Rectal smooth muscle tissue (tissue), 1 donor: ENCODE measurements around the gene NFKBIL1.

Experiments
- H3K27ac ChIP-seq: one replicate; pipeline ENCODE4 v1.7.0; 2013; ENCODE audit warnings: low read depth, low read length, inconsistent platforms
- H3K27me3 ChIP-seq: one replicate; pipeline ENCODE4 v1.7.0; 2013; ENCODE audit warnings: low read length; ENCODE audit not compliant: control insufficient read depth, insufficient read depth
- H3K36me3 ChIP-seq: one replicate; pipeline ENCODE4 v1.7.0; 2013; ENCODE audit warnings: low read length; ENCODE audit not compliant: control insufficient read depth, insufficient read depth
- H3K4me1 ChIP-seq: one replicate; pipeline ENCODE4 v1.7.0; 2013; ENCODE audit warnings: low read length; ENCODE audit not compliant: control insufficient read depth, insufficient read depth
- H3K4me3 ChIP-seq: one replicate; pipeline ENCODE4 v1.7.0; 2013; ENCODE audit warnings: low read length
- H3K9ac ChIP-seq: one replicate; pipeline ENCODE4 v1.7.0; 2013; ENCODE audit warnings: low read length

Gene NFKBIL1

DNA sequence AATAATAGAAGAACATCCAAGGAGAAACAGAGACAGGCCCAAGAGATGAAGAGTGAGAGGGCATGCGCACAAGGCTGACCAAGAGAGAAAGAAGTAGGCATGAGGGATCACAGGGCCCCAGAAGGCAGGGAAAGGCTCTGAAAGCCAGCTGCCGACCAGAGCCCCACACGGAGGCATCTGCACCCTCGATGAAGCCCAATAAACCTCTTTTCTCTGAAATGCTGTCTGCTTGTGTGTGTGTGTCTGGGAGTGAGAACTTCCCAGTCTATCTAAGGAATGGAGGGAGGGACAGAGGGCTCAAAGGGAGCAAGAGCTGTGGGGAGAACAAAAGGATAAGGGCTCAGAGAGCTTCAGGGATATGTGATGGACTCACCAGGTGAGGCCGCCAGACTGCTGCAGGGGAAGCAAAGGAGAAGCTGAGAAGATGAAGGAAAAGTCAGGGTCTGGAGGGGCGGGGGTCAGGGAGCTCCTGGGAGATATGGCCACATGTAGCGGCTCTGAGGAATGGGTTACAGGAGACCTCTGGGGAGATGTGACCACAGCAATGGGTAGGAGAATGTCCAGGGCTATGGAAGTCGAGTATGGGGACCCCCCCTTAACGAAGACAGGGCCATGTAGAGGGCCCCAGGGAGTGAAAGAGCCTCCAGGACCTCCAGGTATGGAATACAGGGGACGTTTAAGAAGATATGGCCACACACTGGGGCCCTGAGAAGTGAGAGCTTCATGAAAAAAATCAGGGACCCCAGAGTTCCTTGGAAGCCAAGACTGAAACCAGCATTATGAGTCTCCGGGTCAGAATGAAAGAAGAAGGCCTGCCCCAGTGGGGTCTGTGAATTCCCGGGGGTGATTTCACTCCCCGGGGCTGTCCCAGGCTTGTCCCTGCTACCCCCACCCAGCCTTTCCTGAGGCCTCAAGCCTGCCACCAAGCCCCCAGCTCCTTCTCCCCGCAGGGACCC is 27.0 kb downstream of the NFKBIL1 start:
- no peak overlapping the region for H3K4me3 ChIP-seq
- H3K4me1 ChIP-seq = peaks cover 3% of the 10 kb centered on the region
- H3K36me3 ChIP-seq = no peaks in the 10 kb centered on the region
- no peak overlapping the region for H3K9ac ChIP-seq
- H3K27me3 ChIP-seq = no peaks in the 10 kb centered on the region
- H3K27ac ChIP-seq = peak overlapping the region; percentile 70

DNA sequence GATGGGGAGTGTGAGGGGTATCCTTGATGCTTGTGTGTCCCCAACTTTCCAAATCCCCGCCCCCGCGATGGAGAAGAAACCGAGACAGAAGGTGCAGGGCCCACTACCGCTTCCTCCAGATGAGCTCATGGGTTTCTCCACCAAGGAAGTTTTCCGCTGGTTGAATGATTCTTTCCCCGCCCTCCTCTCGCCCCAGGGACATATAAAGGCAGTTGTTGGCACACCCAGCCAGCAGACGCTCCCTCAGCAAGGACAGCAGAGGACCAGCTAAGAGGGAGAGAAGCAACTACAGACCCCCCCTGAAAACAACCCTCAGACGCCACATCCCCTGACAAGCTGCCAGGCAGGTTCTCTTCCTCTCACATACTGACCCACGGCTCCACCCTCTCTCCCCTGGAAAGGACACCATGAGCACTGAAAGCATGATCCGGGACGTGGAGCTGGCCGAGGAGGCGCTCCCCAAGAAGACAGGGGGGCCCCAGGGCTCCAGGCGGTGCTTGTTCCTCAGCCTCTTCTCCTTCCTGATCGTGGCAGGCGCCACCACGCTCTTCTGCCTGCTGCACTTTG is 28.0 kb downstream of the NFKBIL1 start, which contains the start of gene TNF:
Gene TNF (plus strand): TSS at position 231 of the 567 bp plus-strand sequence. CDS start 177 bp downstream, at position 408.
- Histone ChIP-seq H3K9ac (peak within 1 kb of the TSS; percentile 45), H3K36me3 (no peaks in the 10 kb centered on the region), H3K27me3 (no peaks in the 10 kb centered on the region), H3K4me3 (peak within 1 kb of the TSS; percentile 65), H3K27ac (peak within 1 kb of the TSS; percentile 70), H3K4me1 (peaks cover 3% of the 10 kb centered on the region)

DNA sequence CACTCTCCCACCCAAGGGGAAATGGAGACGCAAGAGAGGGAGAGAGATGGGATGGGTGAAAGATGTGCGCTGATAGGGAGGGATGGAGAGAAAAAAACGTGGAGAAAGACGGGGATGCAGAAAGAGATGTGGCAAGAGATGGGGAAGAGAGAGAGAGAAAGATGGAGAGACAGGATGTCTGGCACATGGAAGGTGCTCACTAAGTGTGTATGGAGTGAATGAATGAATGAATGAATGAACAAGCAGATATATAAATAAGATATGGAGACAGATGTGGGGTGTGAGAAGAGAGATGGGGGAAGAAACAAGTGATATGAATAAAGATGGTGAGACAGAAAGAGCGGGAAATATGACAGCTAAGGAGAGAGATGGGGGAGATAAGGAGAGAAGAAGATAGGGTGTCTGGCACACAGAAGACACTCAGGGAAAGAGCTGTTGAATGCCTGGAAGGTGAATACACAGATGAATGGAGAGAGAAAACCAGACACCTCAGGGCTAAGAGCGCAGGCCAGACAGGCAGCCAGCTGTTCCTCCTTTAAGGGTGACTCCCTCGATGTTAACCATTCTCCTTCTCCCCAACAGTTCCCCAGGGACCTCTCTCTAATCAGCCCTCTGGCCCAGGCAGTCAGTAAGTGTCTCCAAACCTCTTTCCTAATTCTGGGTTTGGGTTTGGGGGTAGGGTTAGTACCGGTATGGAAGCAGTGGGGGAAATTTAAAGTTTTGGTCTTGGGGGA is 28.7 kb downstream of the NFKBIL1 start:
- peak overlapping the region; percentile 45 for H3K9ac ChIP-seq
- peaks cover 3% of the 10 kb centered on the region for H3K4me1 ChIP-seq
- peak overlapping the region; percentile 70 for H3K27ac ChIP-seq
- H3K4me3 ChIP-seq = peak overlapping the region; percentile 65
- H3K27me3 ChIP-seq = no peaks in the 10 kb centered on the region
- no peaks in the 10 kb centered on the region for H3K36me3 ChIP-seq

DNA sequence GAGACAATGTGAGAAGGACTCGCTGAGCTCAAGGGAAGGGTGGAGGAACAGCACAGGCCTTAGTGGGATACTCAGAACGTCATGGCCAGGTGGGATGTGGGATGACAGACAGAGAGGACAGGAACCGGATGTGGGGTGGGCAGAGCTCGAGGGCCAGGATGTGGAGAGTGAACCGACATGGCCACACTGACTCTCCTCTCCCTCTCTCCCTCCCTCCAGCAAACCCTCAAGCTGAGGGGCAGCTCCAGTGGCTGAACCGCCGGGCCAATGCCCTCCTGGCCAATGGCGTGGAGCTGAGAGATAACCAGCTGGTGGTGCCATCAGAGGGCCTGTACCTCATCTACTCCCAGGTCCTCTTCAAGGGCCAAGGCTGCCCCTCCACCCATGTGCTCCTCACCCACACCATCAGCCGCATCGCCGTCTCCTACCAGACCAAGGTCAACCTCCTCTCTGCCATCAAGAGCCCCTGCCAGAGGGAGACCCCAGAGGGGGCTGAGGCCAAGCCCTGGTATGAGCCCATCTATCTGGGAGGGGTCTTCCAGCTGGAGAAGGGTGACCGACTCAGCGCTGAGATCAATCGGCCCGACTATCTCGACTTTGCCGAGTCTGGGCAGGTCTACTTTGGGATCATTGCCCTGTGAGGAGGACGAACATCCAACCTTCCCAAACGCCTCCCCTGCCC is 29.6 kb downstream of the NFKBIL1 start:
- Histone ChIP-seq H3K4me3 (peak overlapping the region; percentile 65), H3K27ac (no peak overlapping the region), H3K4me1 (peaks cover 3% of the 10 kb centered on the region), H3K27me3 (no peaks in the 10 kb centered on the region), H3K9ac (no peak overlapping the region), H3K36me3 (no peaks in the 10 kb centered on the region)

DNA sequence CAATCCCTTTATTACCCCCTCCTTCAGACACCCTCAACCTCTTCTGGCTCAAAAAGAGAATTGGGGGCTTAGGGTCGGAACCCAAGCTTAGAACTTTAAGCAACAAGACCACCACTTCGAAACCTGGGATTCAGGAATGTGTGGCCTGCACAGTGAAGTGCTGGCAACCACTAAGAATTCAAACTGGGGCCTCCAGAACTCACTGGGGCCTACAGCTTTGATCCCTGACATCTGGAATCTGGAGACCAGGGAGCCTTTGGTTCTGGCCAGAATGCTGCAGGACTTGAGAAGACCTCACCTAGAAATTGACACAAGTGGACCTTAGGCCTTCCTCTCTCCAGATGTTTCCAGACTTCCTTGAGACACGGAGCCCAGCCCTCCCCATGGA is 30.2 kb downstream of the NFKBIL1 start:
- Histone ChIP-seq H3K9ac (no peak overlapping the region), H3K27me3 (no peaks in the 10 kb centered on the region), H3K27ac (no peak overlapping the region), H3K36me3 (no peaks in the 10 kb centered on the region), H3K4me3 (no peak overlapping the region), H3K4me1 (peaks cover 3% of the 10 kb centered on the region)

DNA sequence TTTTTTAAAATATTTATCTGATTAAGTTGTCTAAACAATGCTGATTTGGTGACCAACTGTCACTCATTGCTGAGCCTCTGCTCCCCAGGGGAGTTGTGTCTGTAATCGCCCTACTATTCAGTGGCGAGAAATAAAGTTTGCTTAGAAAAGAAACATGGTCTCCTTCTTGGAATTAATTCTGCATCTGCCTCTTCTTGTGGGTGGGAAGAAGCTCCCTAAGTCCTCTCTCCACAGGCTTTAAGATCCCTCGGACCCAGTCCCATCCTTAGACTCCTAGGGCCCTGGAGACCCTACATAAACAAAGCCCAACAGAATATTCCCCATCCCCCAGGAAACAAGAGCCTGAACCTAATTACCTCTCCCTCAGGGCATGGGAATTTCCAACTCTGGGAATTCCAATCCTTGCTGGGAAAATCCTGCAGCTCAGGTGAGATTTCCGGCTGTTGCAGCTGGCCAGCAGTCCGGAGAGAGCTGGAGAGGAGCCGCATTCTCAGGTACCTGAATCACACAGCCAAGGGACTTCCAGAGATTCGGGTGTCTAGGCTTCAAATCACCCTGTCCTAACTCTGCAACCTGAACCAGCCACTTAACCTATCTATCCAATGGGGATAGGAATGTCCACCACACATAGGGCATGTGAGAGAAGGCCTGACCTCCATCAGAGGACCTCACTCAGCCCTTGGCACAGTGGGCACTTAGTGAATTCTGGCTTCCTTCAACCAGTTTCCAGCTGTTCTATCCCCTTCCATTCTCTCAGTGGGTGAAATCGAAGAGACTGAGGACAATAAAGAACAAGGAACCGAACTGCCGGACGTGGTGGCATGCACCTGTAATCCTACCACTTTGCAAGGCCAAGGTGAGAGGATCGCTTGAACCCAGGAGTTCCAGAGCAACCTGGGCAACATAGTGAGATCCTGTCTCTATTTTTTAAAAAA is 31.0 kb downstream of the NFKBIL1 start:
- H3K4me3 ChIP-seq = no peak overlapping the region
- no peak overlapping the region for H3K9ac ChIP-seq
- no peak overlapping the region for H3K27ac ChIP-seq
- peaks cover 3% of the 10 kb centered on the region for H3K4me1 ChIP-seq
- H3K36me3 ChIP-seq = no peaks in the 10 kb centered on the region
- no peaks in the 10 kb centered on the region for H3K27me3 ChIP-seq

DNA sequence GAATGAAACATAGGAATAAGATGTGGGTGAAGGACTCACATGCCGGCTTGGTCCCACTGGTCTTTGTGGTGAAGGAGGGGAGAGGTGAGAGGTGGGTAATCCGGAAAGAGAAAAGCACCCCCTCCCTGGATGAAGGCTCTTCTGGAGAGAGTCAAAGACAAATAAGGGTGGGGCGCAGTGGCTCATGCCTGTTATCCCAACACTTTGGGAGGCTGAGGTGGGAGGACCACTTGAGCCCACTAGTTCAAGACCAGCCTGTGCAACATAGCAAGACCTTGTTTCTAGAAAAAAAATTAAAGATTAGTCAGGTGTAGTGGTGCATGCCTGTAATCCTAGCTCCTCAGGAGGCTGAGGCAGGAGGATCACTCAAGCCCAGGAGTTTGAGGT is 31.7 kb downstream of the NFKBIL1 start:
- Histone ChIP-seq H3K4me1 (peaks cover 3% of the 10 kb centered on the region), H3K9ac (no peak overlapping the region), H3K27me3 (no peaks in the 10 kb centered on the region), H3K4me3 (no peak overlapping the region), H3K27ac (no peak overlapping the region), H3K36me3 (no peaks in the 10 kb centered on the region)

DNA sequence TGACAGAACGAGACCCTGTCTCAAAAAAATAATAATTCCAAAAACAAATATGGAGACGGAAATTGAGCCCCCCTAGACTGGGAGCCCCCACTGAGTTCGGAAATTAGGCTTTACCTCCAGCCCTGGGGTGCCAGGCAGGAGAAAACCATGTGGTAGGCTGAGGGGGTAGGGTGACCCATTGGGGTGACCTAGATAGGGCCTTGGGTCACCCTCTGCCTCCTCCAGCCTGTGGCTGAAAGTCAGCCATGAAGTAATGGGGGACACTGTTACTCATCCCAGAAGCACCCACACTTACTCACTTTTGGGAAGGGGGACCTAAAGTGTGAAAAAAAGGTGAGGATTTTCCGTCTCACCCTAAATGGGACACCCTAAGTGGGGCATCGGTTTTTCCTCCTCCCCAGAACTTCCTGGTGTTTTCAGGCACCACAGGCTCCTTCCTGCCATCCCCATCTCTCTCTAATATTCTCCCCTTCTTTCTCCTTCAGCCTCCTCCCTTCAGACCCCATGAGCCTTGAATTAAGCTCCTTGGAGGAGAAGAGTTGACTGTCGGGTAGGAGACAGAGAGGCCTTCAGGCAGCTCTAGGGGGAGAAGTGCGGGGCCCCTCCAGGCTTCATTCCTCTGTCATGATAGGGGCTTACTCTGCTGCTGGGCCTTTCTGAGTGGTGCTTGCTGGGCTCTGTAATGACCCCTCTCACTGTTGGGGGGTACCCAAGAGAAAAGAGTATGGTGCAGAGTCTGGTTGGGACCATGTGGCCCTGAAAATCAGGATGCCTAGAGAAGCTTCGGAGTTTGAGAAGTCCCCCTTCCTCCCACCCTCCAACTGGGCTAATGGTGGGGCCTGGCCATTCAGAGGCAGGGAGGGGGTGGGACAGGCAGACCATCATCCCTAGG is 32.4 kb downstream of the NFKBIL1 start:
- H3K4me3 ChIP-seq = no peak overlapping the region
- no peak overlapping the region for H3K27ac ChIP-seq
- no peak overlapping the region for H3K9ac ChIP-seq
- H3K36me3 ChIP-seq = no peaks in the 10 kb centered on the region
- no peaks in the 10 kb centered on the region for H3K27me3 ChIP-seq
- H3K4me1 ChIP-seq = peaks cover 3% of the 10 kb centered on the region

DNA sequence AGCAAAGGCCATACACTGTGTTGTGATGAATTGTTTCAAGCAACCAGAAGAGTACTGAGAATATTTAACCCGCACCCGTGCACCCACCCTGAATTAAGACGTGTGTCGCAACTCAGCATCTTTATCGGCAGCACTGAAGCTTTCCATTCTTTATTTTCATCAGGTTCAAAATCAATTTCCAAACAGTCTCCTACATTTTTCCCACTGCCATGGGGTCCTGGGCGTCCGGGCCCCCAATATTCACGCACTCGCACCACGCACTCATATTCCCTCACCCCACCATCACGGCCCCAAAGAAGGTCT is 33.0 kb downstream of the NFKBIL1 start:
- Histone ChIP-seq H3K4me1 (no peaks in the 10 kb centered on the region), H3K9ac (peak overlapping the region; percentile 8)

DNA sequence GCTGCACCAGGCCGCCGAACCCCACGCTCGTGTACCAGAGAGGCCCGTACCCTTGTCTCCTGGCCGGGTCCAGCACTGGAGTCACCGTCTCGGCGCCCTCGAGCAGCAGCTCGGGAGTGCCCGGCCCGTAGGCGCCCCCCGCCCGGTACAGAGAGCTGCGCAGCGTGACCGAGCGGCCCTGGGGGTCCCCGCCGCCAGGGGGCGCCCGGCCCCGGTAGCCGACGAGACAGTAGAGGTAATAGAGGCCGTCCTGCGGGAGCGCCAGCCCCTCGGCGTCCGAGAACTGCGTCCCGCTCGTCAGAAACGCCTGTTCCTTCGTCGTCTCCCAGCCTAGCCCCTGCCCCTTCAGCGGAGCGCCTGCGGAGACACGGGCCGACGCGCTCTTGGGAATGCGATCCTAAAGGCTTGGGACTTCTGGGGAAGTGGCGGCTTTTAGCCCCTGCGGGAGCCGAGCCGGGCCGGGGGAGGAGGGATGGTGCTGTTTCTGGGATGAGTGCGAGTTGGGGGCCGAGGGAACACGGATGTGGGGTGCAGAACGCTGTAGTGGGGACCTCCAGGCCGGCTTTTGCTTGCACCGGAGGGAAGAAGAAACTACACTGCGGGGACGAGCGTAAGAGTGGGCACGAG is 33.5 kb downstream of the NFKBIL1 start:
- peak overlapping the region; percentile 86 for H3K27ac ChIP-seq
- peak overlapping the region; percentile 97 for H3K9ac ChIP-seq
- no peaks in the 10 kb centered on the region for H3K27me3 ChIP-seq
- no peaks in the 10 kb centered on the region for H3K4me1 ChIP-seq
- peak overlapping the region; percentile 97 for H3K4me3 ChIP-seq
- H3K36me3 ChIP-seq = no peaks in the 10 kb centered on the region

More for the DNA sequence above, 33.0 kb downstream of the NFKBIL1 start:
- no peaks in the 10 kb centered on the region for H3K36me3 ChIP-seq
- H3K4me3 ChIP-seq = peak overlapping the region; percentile 97
- H3K27me3 ChIP-seq = no peaks in the 10 kb centered on the region
- peak overlapping the region; percentile 86 for H3K27ac ChIP-seq
